MM.1S (cell line): ENCODE data around the gene CENPQ.
"Not testable (repeated sequence)": the region's sequence is repeated elsewhere in the genome, so short reads cannot be mapped to it uniquely, and the experiment has no call there.

Source experiments
- EZH2 ChIP-seq: fragments of 300-600 bp; sonication (generic); optimal IDR thresholded peaks from 2 replicates; pipeline ENCODE3; 2017; ENCODE audit warnings: low read depth, mild to moderate bottlenecking, antibody characterized with exemption, low read length, mixed read lengths
- EZH2phosphoT487 ChIP-seq: fragments of 300-600 bp; sonication (generic); IDR thresholded peaks from 2 replicates; pipeline ENCODE4 v1.6.1; 2018; ENCODE audit warnings: antibody characterized with exemption, low read length
- TF ChIP-seq, protein P1 (sequence below): fragments of 300-600 bp; sonication (generic); IDR thresholded peaks from 2 replicates; pipeline ENCODE4 v1.5.1; 2016; ENCODE audit warnings: antibody characterized with exemption, low read length, mixed read lengths

DNA sequence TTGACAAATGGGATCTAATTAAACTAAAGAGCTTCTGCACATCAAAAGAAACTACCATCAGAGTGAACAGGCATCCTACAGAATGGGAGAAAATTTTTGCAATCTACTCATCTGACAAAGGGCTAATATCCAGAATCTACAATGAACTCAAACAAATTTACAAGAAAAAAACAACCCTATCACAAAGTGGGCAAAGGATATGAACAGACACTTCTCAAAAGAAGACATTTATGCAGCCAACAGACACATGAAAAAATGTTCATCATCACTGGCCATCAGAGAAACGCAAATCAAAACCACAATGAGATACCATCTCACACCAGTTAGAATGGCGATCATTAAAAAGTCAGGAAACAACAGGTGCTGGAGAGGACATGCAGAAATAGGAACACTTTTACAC, 13.4 kb downstream of the CENPQ start:
- TF ChIP-seq, protein P1, sequence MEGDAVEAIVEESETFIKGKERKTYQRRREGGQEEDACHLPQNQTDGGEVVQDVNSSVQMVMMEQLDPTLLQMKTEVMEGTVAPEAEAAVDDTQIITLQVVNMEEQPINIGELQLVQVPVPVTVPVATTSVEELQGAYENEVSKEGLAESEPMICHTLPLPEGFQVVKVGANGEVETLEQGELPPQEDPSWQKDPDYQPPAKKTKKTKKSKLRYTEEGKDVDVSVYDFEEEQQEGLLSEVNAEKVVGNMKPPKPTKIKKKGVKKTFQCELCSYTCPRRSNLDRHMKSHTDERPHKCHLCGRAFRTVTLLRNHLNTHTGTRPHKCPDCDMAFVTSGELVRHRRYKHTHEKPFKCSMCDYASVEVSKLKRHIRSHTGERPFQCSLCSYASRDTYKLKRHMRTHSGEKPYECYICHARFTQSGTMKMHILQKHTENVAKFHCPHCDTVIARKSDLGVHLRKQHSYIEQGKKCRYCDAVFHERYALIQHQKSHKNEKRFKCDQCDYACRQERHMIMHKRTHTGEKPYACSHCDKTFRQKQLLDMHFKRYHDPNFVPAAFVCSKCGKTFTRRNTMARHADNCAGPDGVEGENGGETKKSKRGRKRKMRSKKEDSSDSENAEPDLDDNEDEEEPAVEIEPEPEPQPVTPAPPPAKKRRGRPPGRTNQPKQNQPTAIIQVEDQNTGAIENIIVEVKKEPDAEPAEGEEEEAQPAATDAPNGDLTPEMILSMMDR = not testable (repeated sequence)
- TF ChIP-seq EZH2, EZH2phosphoT487: not testable (repeated sequence)
